Stimulated activated CD4-positive, alpha-beta T cell treated with anti-CD3 and anti-CD28 coated beads, Interleukin-12 subunit alpha, Interleukin-12 subunit beta, amount 100 ng/mL, for 48 hours (primary cell): ENCODE results near the gene CCER1.
"Not testable (repeated sequence)": the region's sequence is repeated elsewhere in the genome, so short reads cannot be mapped to it uniquely, and the experiment has no call there.

Experiments
- DNase-seq, 3 donors: peaks; one replicate each; pipeline ENCODE4 v3.0.0-alpha.2; 2020; ENCODE audit warnings: low read depth in 2 of 3, low spot score in 1 of 3

Gene CCER1

GRCh38 chr12:90954921-90955320, at the start of gene CCER1:
Gene CCER1, minus strand, starts transcription at chr12:90955176. Its CDS starts 434 bp downstream, at chr12:90954742.
- DNase-seq, result no peak

GRCh38 chr12:91003737-91004136, 48.8 kb upstream of the CCER1 start:
- DNase-seq, result no peak

GRCh38 chr12:91001306-91001705, 46.3 kb upstream of the CCER1 start:
- no peak for DNase-seq

GRCh38 chr12:90999966-91000365, 45.0 kb upstream of the CCER1 start:
- DNase-seq, result no peak

GRCh38 chr12:90999527-90999926, 44.6 kb upstream of the CCER1 start:
- no peak for DNase-seq

GRCh38 chr12:90995010-90995409, 40.0 kb upstream of the CCER1 start:
- no peak for DNase-seq

GRCh38 chr12:90991952-90992465, 37.0 kb upstream of the CCER1 start:
- DNase-seq, result no peak

- DNase-seq, result no peak
Observed at GRCh38 chr12:90990611-90991010, 35.6 kb upstream of the CCER1 start.

GRCh38 chr12:90989686-90990111, 34.7 kb upstream of the CCER1 start:
- DNase-seq, result no peak

- no peak for DNase-seq
Observed at GRCh38 chr12:90987520-90987919, 32.5 kb upstream of the CCER1 start.

- DNase-seq, result no peak
Observed at GRCh38 chr12:90987101-90987500, 32.1 kb upstream of the CCER1 start.

GRCh38 chr12:90985331-90985730, 30.4 kb upstream of the CCER1 start:
- not testable (repeated sequence) for DNase-seq

- no peak for DNase-seq
Observed at GRCh38 chr12:90984114-90984513, 29.1 kb upstream of the CCER1 start.

- no peak for DNase-seq
Observed at GRCh38 chr12:90982170-90982569, 27.2 kb upstream of the CCER1 start.

GRCh38 chr12:90979951-90980350, 25.0 kb upstream of the CCER1 start:
- DNase-seq, result no peak

- no peak for DNase-seq
Observed at GRCh38 chr12:90979019-90979418, 24.0 kb upstream of the CCER1 start.

GRCh38 chr12:90978117-90978770, 23.3 kb upstream of the CCER1 start:
- DNase-seq, result no peak

GRCh38 chr12:90977224-90977623, 22.2 kb upstream of the CCER1 start:
- no peak for DNase-seq

GRCh38 chr12:90974286-90974685, 19.3 kb upstream of the CCER1 start:
- DNase-seq, result no peak

- DNase-seq, result no peak
Observed at GRCh38 chr12:90972226-90972625, 17.2 kb upstream of the CCER1 start.

GRCh38 chr12:90970911-90971310, 15.9 kb upstream of the CCER1 start:
- DNase-seq, result no peak

- no peak for DNase-seq
Observed at GRCh38 chr12:90970471-90970870, 15.5 kb upstream of the CCER1 start.

- no peak for DNase-seq
Observed at GRCh38 chr12:90969851-90970250, 14.9 kb upstream of the CCER1 start.
